ENCODE data around the gene THSD1. TPM values are rescaled to one million over a fixed set of nuclear protein-coding genes. Genes with fewer than 3 reads are reported as not detected.

THSD1 gene
- total RNA-seq, 4 donors from 2014 or later = 1.2 to 1.9 (median 1.8) TPM

Small RNAs within 50 kb of the gene (small RNA-seq; reads per million reads assigned to genes)
- 0 reads per million in 4 donors for gene RNY4P24

Other genes with a start within 250 kb of the THSD1 start
- gene NEK3, start 246.6 kb downstream of the THSD1 start, total RNA-seq = 10 to 100 TPM; 20.9 to 52.1 (median 25.7) TPM
- gene VPS36, start 44.5 kb upstream of the THSD1 start, total RNA-seq = 100 to 1,000 TPM in 1 of 4 donors, 10 to 100 TPM in 3; 35.2 to 101 (median 71.5) TPM
- 10 to 100 TPM in 1 of 4 donors, 1 to 10 TPM in 3; 6.0 to 16.3 (median 7.5) TPM for gene CKAP2, start 49.3 kb upstream of the THSD1 start, total RNA-seq
- gene HNRNPA1L2, start 236.3 kb upstream of the THSD1 start, total RNA-seq = 1 to 10 TPM in 2 of 4 donors, not detected in 2; 1.5 to 3.3 TPM
- gene SUGT1, start 246.7 kb upstream of the THSD1 start, total RNA-seq = 10 to 100 TPM; 18.7 to 38.9 (median 25.3) TPM